Testis (tissue), 3 donors: ENCODE data around the gene GAK. TPM values are rescaled to one million over a fixed set of nuclear protein-coding genes. Genes with fewer than 3 reads are reported as not detected.

Experiments
- DNase-seq: peaks from one replicate; pipeline ENCODE4 v3.0.0-alpha.2; 2019
- H3K27ac ChIP-seq, 2 donors: fragments of 200-600 bp; sonication (generic); one replicate each; pipeline ENCODE4 v1.5.1; 2019
- H3K27me3 ChIP-seq: fragments of 200-600 bp; sonication (generic); one replicate; pipeline ENCODE4 v1.5.1; 2019
- H3K36me3 ChIP-seq: fragments of 200-600 bp; sonication (generic); one replicate; pipeline ENCODE4 v1.5.1; 2017; ENCODE audit warnings: low read depth; ENCODE audit errors: missing control alignments
- H3K4me1 ChIP-seq: fragments of 200-600 bp; sonication (generic); one replicate; pipeline ENCODE4 v1.5.1; 2019
- H3K4me3 ChIP-seq, 2 donors: fragments of 200-600 bp; sonication (generic); one replicate each; pipeline ENCODE4 v1.5.1; 2017 to 2019
- H3K9me3 ChIP-seq: fragments of 200-600 bp; sonication (generic); one replicate; pipeline ENCODE4 v1.5.1; 2017
- CTCF ChIP-seq, 3 experiments: fragments of 450-650 bp in 2 of 3; fragments of 200-600 bp in 1 of 3; sonication (generic) in 1 of 3; IDR thresholded peaks; one replicate each; pipeline ENCODE4 v1.5.1; 2016 to 2019; ENCODE audit warnings: antibody characterized with exemption in 3 of 3, mild to moderate bottlenecking in 2 of 3, moderate library complexity in 1 of 3
- POLR2A ChIP-seq: fragments of 450-650 bp; IDR thresholded peaks from one replicate; pipeline ENCODE4 v1.6.1; 2017; ENCODE audit warnings: antibody characterized with exemption, mild to moderate bottlenecking, moderate library complexity
- WGBS, 2 donors: methylation state at CpG; one replicate each; pipeline ENCODE4 v1.1.5; 2018; 5-methylcytosine and 5-hydroxymethylcytosine counted together
- intact Hi-C: fragments of 100-400 bp; cut with DNase I; formaldehyde crosslinking; loops from one replicate; pipeline ENCODE4 v1.15.1; 2023; ENCODE audit warnings: low total_unique reads
- polyA plus RNA-seq: library from polyadenylated mRNA; stranded (reverse); fragments of 350-450 nt; fragmentation: Illumina TruSeq; extraction: RNeasy Lipid Tissue Mini Kit (QIAGEN cat#74804); gene quantifications from one replicate; pipeline ENCODE4 v1.2.3, GENCODE V29; 2014; ENCODE audit warnings: low read depth, low replicate concordance; ENCODE audit not compliant: insufficient read depth
- total RNA-seq, 2 donors: library from RNA; depleted of rRNA; stranded (reverse); fragments of >200 nt; gene quantifications; one replicate each; pipeline ENCODE4 v1.2.3, GENCODE V29; 2016

The GAK gene
- total and polyA plus RNA-seq, 3 donors from 2014 or later, result 130 to 229 (median 226) TPM

GRCh38 chr4:850323-850945, 81.7 kb downstream of the GAK start:
- DNase-seq, result no peak
- H3K27me3 ChIP-seq, result no peaks in the 10 kb centered on the region

GRCh38 chr4:849478-850175, 82.5 kb downstream of the GAK start:
- Histone ChIP-seq H3K9me3 (no peaks in the 10 kb centered on the region), H3K4me1 (no peaks in the 10 kb centered on the region), H3K27me3 (no peaks in the 10 kb centered on the region), H3K27ac (no peak overlapping the region), H3K4me3 (no peak overlapping the region), H3K36me3 (no peaks in the 10 kb centered on the region)
- intact Hi-C loops, result no loop called here
- 85 to 94% methylated on average over 10 to 50 of the region's 50 CpGs for WGBS, 2 donors
- DNase-seq, result no peak
- TF ChIP-seq CTCF (IDR thresholded peaks at IDR 0.05) (no peak), POLR2A (no peak)

More at GRCh38 chr4:850323-850945, 81.7 kb downstream of the GAK start:
- Histone ChIP-seq H3K4me1 (no peaks in the 10 kb centered on the region), H3K4me3 (no peak overlapping the region), H3K27ac (no peak overlapping the region), H3K9me3 (no peaks in the 10 kb centered on the region), H3K36me3 (no peaks in the 10 kb centered on the region)
- no peak for TF ChIP-seq CTCF (IDR thresholded peaks at IDR 0.05)
- no peak for TF ChIP-seq POLR2A
- 59% methylated on average over 11 of the region's 18 CpGs; no CpG with 5 or more reads in 1 of the 2 donors for WGBS, 2 donors
- intact Hi-C loops, result no loop called here

GRCh38 chr4:848803-849477, 83.2 kb downstream of the GAK start:
- Histone ChIP-seq H3K27me3 (no peaks in the 10 kb centered on the region), H3K27ac (no peak overlapping the region), H3K36me3 (no peaks in the 10 kb centered on the region), H3K9me3 (no peaks in the 10 kb centered on the region), H3K4me1 (no peaks in the 10 kb centered on the region), H3K4me3 (no peak overlapping the region)
- 82 to 85% methylated on average over 17 to 26 of the region's 27 CpGs for WGBS, 2 donors
- intact Hi-C loops, result no loop called here
- no peak for DNase-seq
- TF ChIP-seq CTCF (IDR thresholded peaks at IDR 0.05), result no peak
- TF ChIP-seq POLR2A, result no peak

- Histone ChIP-seq H3K9me3 (no peaks in the 10 kb centered on the region), H3K4me3 (no peak overlapping the region), H3K27ac (no peak overlapping the region), H3K27me3 (no peaks in the 10 kb centered on the region), H3K4me1 (no peaks in the 10 kb centered on the region), H3K36me3 (no peaks in the 10 kb centered on the region)
- intact Hi-C loops, result no loop called here
- 83% methylated on average over 15 to 16 of the region's 16 CpGs for WGBS, 2 donors
- no peak for DNase-seq
- TF ChIP-seq POLR2A, result no peak
- no peak for TF ChIP-seq CTCF (IDR thresholded peaks at IDR 0.05)
Measured at GRCh38 chr4:848307-848691, 83.8 kb downstream of the GAK start.
